ENCODE data around the gene CAMK2G.

DNA sequence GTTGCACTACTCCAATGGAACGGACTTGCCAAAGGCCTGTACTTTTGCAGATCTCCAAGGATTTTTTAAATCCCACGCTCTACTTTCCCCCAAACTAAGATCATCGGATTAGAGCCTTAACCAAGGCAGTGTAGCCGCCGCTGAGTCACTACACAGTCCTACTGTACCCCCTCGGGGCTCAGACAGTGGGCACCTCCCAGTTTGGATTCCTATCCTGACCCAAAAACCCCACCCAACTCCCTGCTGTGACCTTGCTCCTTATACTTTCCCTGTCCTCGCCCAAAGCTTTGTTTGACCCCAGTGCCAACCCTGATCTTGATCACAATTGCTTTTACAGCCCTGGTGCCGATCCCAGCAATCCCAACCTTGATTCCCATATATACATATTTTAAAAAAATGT is 19.1 kb upstream of the CAMK2G start:
- TF ChIP-seq, protein P1, sequence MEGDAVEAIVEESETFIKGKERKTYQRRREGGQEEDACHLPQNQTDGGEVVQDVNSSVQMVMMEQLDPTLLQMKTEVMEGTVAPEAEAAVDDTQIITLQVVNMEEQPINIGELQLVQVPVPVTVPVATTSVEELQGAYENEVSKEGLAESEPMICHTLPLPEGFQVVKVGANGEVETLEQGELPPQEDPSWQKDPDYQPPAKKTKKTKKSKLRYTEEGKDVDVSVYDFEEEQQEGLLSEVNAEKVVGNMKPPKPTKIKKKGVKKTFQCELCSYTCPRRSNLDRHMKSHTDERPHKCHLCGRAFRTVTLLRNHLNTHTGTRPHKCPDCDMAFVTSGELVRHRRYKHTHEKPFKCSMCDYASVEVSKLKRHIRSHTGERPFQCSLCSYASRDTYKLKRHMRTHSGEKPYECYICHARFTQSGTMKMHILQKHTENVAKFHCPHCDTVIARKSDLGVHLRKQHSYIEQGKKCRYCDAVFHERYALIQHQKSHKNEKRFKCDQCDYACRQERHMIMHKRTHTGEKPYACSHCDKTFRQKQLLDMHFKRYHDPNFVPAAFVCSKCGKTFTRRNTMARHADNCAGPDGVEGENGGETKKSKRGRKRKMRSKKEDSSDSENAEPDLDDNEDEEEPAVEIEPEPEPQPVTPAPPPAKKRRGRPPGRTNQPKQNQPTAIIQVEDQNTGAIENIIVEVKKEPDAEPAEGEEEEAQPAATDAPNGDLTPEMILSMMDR (IDR thresholded peaks at IDR 0.05): no peak
- no peak for TF ChIP-seq POLR2A (IDR thresholded peaks at IDR 0.05)

Measured in right lobe of liver (tissue), 4 donors.